ENCODE measurements around the gene GPR37L1. TPM values are rescaled to one million over a fixed set of nuclear protein-coding genes. Genes with fewer than 3 reads are reported as not detected.

Gene GPR37L1
- total RNA-seq (not detected), polyA plus RNA-seq (under 1 TPM in 1 of 2 donors, not detected in 1; 0.07 TPM)

- CTCF ChIA-PET (ENCODE audit: partially characterized antibody): interaction anchor here (0.7 kb wide), 1 partner anchor 12 kb away, joined by 4 read pairs; no protein-coding TSS in a partner anchor
Measured at GRCh38 chr1:202122639-202123335, at the start of gene GPR37L1. Gene GPR37L1 (plus strand): TSS chr1:202122917. CDS start chr1:202122964, 47 bp downstream.

GRCh38 chr1:202073206-202073605 lies 49.5 kb upstream of the GPR37L1 start:
- no peaks in the 10 kb centered on the region for H3K4me1 ChIP-seq (ENCODE audit: insufficient read depth, low read length)
- no peaks in the 10 kb centered on the region for H3K36me3 Mint-ChIP-seq
- ChIA-PET CTCF (ENCODE audit: partially characterized antibody) (interaction anchor here (0.7 kb wide), 1 partner anchor 190 kb away, joined by 3 read pairs; no protein-coding TSS in a partner anchor), POLR2A (ENCODE audit: partially characterized antibody) (no interaction called here)
- H3K27me3 Mint-ChIP-seq: no peaks in the 10 kb centered on the region
- no peaks in the 10 kb centered on the region for H3K27me3 ChIP-seq (ENCODE audit: insufficient read depth, low read length)
- intact Hi-C loops (cut with micrococcal nuclease): no loop called here
- H3K4me1 Mint-ChIP-seq: no peaks in the 10 kb centered on the region
- H3K27ac Mint-ChIP-seq: peak overlapping the region in 2 of 7 donors; percentile 9 to 59
- no peak overlapping the region for H3K4me3 Mint-ChIP-seq
- DNase-seq: no peak
- H3K27ac ChIP-seq (ENCODE audit: low read depth, low read length): no peak overlapping the region
- H3K36me3 ChIP-seq (ENCODE audit: insufficient read depth, low read length): no peaks in the 10 kb centered on the region
- H3K9me3 ChIP-seq (ENCODE audit: control insufficient read depth in 1 of 2, low read length in 2 of 2): no peaks in the 10 kb centered on the region
- no peaks in the 10 kb centered on the region for H3K9me3 Mint-ChIP-seq
- H3K4me3 ChIP-seq (ENCODE audit: low read length in 2 of 2): no peak overlapping the region

More at GRCh38 chr1:202122639-202123335, at the start of gene GPR37L1:
- H3K36me3 ChIP-seq (ENCODE audit: insufficient read depth, low read length): no peaks in the 10 kb centered on the region
- no peaks in the 10 kb centered on the region for H3K9me3 ChIP-seq (ENCODE audit: control insufficient read depth in 1 of 2, low read length in 2 of 2)
- no peaks in the 10 kb centered on the region for H3K27me3 ChIP-seq (ENCODE audit: insufficient read depth, low read length)
- intact Hi-C loops (cut with micrococcal nuclease): no loop called here
- H3K9me3 Mint-ChIP-seq: no peaks in the 10 kb centered on the region
- H3K4me1 Mint-ChIP-seq: no peaks in the 10 kb centered on the region
- H3K27me3 Mint-ChIP-seq: peaks cover 15% of the 10 kb centered on the region in 2 donors
- H3K4me3 ChIP-seq (ENCODE audit: low read length in 2 of 2): no peak within 1 kb of the TSS
- H3K27ac Mint-ChIP-seq: no peak within 1 kb of the TSS
- POLR2A ChIA-PET (ENCODE audit: partially characterized antibody): no interaction called here
- no peaks in the 10 kb centered on the region for H3K36me3 Mint-ChIP-seq
- no peak for DNase-seq
- no peak within 1 kb of the TSS for H3K27ac ChIP-seq (ENCODE audit: low read depth, low read length)
- H3K4me1 ChIP-seq (ENCODE audit: insufficient read depth, low read length): no peaks in the 10 kb centered on the region
- no peak within 1 kb of the TSS for H3K4me3 Mint-ChIP-seq

GRCh38 chr1:202074985-202075384 lies 47.7 kb upstream of the GPR37L1 start:
- Histone ChIP-seq H3K4me1 (ENCODE audit: insufficient read depth, low read length) (no peaks in the 10 kb centered on the region), H3K4me3 (ENCODE audit: low read length in 2 of 2) (no peak overlapping the region), H3K27ac (ENCODE audit: low read depth, low read length) (no peak overlapping the region), H3K36me3 (ENCODE audit: insufficient read depth, low read length) (no peaks in the 10 kb centered on the region), H3K9me3 (ENCODE audit: control insufficient read depth in 1 of 2, low read length in 2 of 2) (no peaks in the 10 kb centered on the region), H3K27me3 (ENCODE audit: insufficient read depth, low read length) (no peaks in the 10 kb centered on the region)
- intact Hi-C loops (cut with micrococcal nuclease): no loop called here
- Mint-ChIP-seq H3K9me3 (no peaks in the 10 kb centered on the region), H3K27me3 (no peaks in the 10 kb centered on the region), H3K36me3 (no peaks in the 10 kb centered on the region), H3K4me1 (no peaks in the 10 kb centered on the region), H3K27ac (no peak overlapping the region), H3K4me3 (no peak overlapping the region)
- CTCF ChIA-PET (ENCODE audit: partially characterized antibody): no interaction called here
- DNase-seq: no peak
- POLR2A ChIA-PET (ENCODE audit: partially characterized antibody): no interaction called here

GRCh38 chr1:202075389-202075788 lies 47.3 kb upstream of the GPR37L1 start:
- ChIA-PET CTCF (ENCODE audit: partially characterized antibody) (no interaction called here), POLR2A (ENCODE audit: partially characterized antibody) (no interaction called here)
- no peak overlapping the region for H3K4me3 ChIP-seq (ENCODE audit: low read length in 2 of 2)
- H3K36me3 ChIP-seq (ENCODE audit: insufficient read depth, low read length): no peaks in the 10 kb centered on the region
- H3K9me3 ChIP-seq (ENCODE audit: control insufficient read depth in 1 of 2, low read length in 2 of 2): no peaks in the 10 kb centered on the region
- H3K36me3 Mint-ChIP-seq: no peaks in the 10 kb centered on the region
- H3K9me3 Mint-ChIP-seq: no peaks in the 10 kb centered on the region
- intact Hi-C loops (cut with micrococcal nuclease): no loop called here
- no peak overlapping the region for H3K27ac ChIP-seq (ENCODE audit: low read depth, low read length)
- DNase-seq: no peak
- H3K4me1 ChIP-seq (ENCODE audit: insufficient read depth, low read length): no peaks in the 10 kb centered on the region
- no peaks in the 10 kb centered on the region for H3K4me1 Mint-ChIP-seq
- no peaks in the 10 kb centered on the region for H3K27me3 ChIP-seq (ENCODE audit: insufficient read depth, low read length)
- H3K27ac Mint-ChIP-seq: no peak overlapping the region
- H3K27me3 Mint-ChIP-seq: no peaks in the 10 kb centered on the region
- H3K4me3 Mint-ChIP-seq: no peak overlapping the region

- intact Hi-C loops (cut with micrococcal nuclease): no loop called here
- no peaks in the 10 kb centered on the region for H3K4me1 ChIP-seq (ENCODE audit: insufficient read depth, low read length)
- ChIA-PET POLR2A (ENCODE audit: partially characterized antibody) (no interaction called here), CTCF (ENCODE audit: partially characterized antibody) (no interaction called here)
- Mint-ChIP-seq H3K4me3 (no peak overlapping the region), H3K27ac (no peak overlapping the region), H3K36me3 (no peaks in the 10 kb centered on the region), H3K9me3 (no peaks in the 10 kb centered on the region), H3K27me3 (no peaks in the 10 kb centered on the region), H3K4me1 (no peaks in the 10 kb centered on the region)
- H3K9me3 ChIP-seq (ENCODE audit: control insufficient read depth in 1 of 2, low read length in 2 of 2): no peaks in the 10 kb centered on the region
- H3K4me3 ChIP-seq (ENCODE audit: low read length in 2 of 2): no peak overlapping the region
- DNase-seq: no peak
- H3K36me3 ChIP-seq (ENCODE audit: insufficient read depth, low read length): no peaks in the 10 kb centered on the region
- no peak overlapping the region for H3K27ac ChIP-seq (ENCODE audit: low read depth, low read length)
- H3K27me3 ChIP-seq (ENCODE audit: insufficient read depth, low read length): no peaks in the 10 kb centered on the region
Measured at GRCh38 chr1:202076050-202076511, 46.6 kb upstream of the GPR37L1 start.

- ChIA-PET POLR2A (ENCODE audit: partially characterized antibody) (no interaction called here), CTCF (ENCODE audit: partially characterized antibody) (no interaction called here)
- Mint-ChIP-seq H3K36me3 (no peaks in the 10 kb centered on the region), H3K27ac (no peak overlapping the region), H3K9me3 (no peaks in the 10 kb centered on the region), H3K4me1 (no peaks in the 10 kb centered on the region), H3K27me3 (no peaks in the 10 kb centered on the region), H3K4me3 (no peak overlapping the region)
- Histone ChIP-seq H3K27ac (ENCODE audit: low read depth, low read length) (no peak overlapping the region), H3K9me3 (ENCODE audit: control insufficient read depth in 1 of 2, low read length in 2 of 2) (no peaks in the 10 kb centered on the region), H3K4me1 (ENCODE audit: insufficient read depth, low read length) (no peaks in the 10 kb centered on the region), H3K36me3 (ENCODE audit: insufficient read depth, low read length) (no peaks in the 10 kb centered on the region), H3K4me3 (ENCODE audit: low read length in 2 of 2) (no peak overlapping the region), H3K27me3 (ENCODE audit: insufficient read depth, low read length) (no peaks in the 10 kb centered on the region)
- intact Hi-C loops (cut with micrococcal nuclease): no loop called here
- DNase-seq: no peak
Measured at GRCh38 chr1:202078241-202078640, 44.5 kb upstream of the GPR37L1 start.

GRCh38 chr1:202081992-202082391 lies 40.7 kb upstream of the GPR37L1 start:
- Mint-ChIP-seq H3K4me1 (no peaks in the 10 kb centered on the region), H3K36me3 (no peaks in the 10 kb centered on the region), H3K27me3 (peaks cover 0 to 2% of the 10 kb centered on the region in 2 donors), H3K4me3 (no peak overlapping the region), H3K9me3 (no peaks in the 10 kb centered on the region), H3K27ac (no peak overlapping the region)
- ChIA-PET POLR2A (ENCODE audit: partially characterized antibody) (no interaction called here), CTCF (ENCODE audit: partially characterized antibody) (no interaction called here)
- Histone ChIP-seq H3K9me3 (ENCODE audit: control insufficient read depth in 1 of 2, low read length in 2 of 2) (no peaks in the 10 kb centered on the region), H3K27ac (ENCODE audit: low read depth, low read length) (no peak overlapping the region), H3K4me1 (ENCODE audit: insufficient read depth, low read length) (no peaks in the 10 kb centered on the region), H3K4me3 (ENCODE audit: low read length in 2 of 2) (no peak overlapping the region), H3K36me3 (ENCODE audit: insufficient read depth, low read length) (no peaks in the 10 kb centered on the region), H3K27me3 (ENCODE audit: insufficient read depth, low read length) (no peaks in the 10 kb centered on the region)
- no peak for DNase-seq
- intact Hi-C loops (cut with micrococcal nuclease): no loop called here
